Measurements from ENCODE around the gene ARID4A.
A peak's percentile ranks its signal among the peaks of the same experiment; 100 is the strongest.
"Not testable (repeated sequence)": the region's sequence is repeated elsewhere in the genome, so short reads cannot be mapped to it uniquely, and the experiment has no call there.

ARID4A gene

DNA sequence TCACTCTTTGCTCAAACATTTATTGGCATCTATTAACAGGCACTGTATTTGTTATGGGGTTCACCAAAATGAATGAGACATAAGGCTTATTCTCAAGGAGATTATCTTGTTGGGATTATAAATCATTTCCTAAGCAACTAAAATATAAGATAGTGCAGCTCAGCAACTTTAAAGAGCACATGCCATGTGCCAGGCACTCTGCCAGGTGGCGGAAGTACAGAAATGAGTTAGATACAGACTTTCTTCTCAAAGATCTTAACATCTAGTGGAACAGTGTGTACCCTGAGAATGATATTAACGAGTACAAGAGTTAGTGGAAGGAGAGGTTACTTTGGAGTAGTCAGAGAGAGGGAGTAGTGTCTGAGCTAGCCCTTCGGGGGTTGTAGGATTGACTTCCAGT, 68.9 kb downstream of the ARID4A start:
- no peak for DNase-seq

DNA sequence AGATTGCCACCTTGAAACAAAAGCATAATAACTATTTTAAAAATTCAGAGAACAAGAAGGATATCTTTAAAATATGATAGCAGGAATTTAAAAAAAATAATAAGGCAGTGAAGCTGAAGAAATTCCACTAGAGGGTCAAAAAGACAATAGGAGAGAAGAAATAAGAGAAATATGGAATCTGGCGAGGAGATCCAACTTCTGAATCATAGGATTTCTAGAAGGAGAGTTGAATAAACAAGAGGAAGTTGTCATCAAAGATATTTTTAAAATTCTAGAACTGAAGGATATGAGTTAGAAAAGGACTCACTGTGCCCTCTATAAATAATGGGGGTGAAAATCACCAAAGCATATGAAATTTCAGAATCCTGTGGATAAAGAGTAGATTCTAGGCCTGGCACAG, 70.6 kb downstream of the ARID4A start:
- no peak for DNase-seq

DNA sequence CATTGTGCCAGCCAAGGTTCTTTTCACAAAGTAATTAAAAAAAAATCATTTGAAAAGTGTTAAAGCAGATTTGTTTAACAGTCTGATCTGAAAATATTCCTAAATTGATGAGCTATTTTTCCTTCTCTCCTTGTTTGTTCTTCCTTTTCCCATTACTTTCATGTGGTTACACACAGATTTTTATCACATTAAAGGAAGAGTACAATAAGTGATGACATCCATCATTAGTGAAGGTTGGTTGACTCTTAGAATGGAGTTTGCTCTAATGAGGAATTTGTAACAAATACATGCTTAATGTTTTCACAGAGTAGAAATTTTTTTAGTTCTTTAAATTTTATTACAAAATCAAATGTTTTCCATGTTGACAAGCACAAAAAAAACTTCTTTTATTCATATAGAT, 78.4 kb downstream of the ARID4A start:
- DNase-seq: no peak

DNA sequence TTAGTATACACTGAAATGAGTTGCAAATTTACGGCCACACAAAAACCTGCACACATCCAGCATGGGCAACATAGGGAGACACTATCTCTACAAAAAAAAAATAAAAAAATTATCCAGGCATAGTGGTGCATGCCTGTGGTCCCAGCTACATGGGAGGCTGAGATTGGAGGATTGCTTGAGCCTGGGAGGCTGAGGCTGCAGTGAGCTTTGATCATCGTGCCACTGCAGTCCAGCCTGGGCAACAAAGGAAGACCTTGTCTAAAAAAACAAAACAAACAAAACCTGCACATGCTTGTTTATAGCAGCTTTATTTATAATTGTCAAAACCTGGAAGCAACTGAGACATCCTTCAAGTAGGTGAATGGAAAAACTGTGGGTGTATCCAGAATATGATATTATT, 92.5 kb downstream of the ARID4A start:
- no peak for DNase-seq

DNA sequence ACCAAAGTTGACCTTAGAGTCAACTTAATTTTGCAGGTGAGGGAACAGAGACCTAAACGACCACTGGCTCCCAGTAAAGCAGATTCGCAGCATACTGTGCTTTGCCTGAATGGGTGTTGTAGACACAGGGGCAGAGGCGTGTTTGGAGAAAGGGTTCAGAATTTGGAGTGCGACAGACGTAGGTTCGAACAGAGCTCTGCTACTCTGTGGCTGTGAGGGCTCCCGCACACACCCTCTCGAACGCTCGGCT, 97.1 kb downstream of the ARID4A start:
- no peak for DNase-seq

GRCh38 chr14:58395812-58396788, 97.7 kb downstream of the ARID4A start, which contains the start of gene TOMM20L:
Gene TOMM20L (plus strand): TSS chr14:58395930. CDS start chr14:58395958, 28 bp downstream.
- DNase-seq: peak; percentile 83

DNA sequence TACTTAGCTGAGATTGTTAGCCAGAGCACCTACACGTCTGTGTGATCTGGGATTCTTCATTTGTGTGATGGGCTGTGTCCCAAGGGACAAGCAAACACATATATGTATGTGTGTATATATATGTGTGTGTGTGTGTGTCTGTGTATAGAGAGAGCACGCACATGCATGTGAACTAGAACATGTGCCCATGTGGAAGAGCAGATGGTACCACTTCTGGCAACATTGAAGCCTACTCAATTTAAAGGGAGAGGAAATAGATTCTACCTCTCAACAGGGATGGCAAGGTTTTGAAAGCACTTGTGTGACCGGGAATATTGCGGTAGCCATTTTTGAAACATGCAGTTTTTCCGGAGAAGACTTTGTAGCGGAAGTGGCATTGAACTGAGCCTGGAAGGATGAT, 98.8 kb downstream of the ARID4A start:
- no peak for DNase-seq

DNA sequence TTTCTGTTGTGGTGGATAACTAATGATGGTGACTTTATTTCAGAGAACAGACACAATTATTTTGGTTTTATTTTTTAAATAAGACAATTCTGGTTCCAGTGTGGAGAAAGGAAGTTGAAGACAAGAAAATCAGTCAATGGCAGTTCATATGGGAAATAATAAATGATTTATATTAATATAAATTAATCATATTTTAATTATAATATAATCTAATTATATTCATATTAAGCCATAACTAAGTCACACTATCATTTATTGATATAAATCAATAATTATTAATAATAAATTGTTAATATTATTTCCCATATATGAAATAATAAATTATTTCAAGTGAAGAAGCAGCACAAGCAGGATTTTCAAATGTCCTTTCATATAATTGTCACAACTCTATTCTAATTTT, 100.1 kb downstream of the ARID4A start:
- DNase-seq: no peak

GRCh38 chr14:58398895-58399294, 100.5 kb downstream of the ARID4A start:
- DNase-seq: no peak

- no peak for DNase-seq
These were observed 103.2 kb downstream of the ARID4A start for GRCh38 chr14:58401587-58401986.

- no peak for DNase-seq
These were observed 110.4 kb downstream of the ARID4A start for GRCh38 chr14:58408681-58409215.

DNA sequence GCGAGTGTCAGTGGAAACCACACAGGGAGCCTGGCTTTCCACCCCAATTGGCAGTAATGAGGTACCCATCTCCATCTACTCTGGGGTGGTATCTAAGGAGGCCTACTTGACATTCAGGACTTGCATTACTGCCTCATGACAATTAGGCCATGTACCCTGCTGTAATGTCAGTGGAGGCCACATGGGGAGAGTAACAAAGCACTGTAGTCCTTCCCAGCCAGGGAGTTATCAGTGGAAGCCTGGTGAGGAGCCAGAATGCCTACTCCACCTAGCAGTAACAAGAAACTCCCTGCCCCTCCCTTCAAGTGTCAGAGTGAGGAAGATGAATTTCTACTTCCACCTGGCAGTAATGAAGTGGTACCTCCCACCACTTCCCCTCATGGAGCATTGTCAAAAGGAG, 116.5 kb downstream of the ARID4A start:
- DNase-seq: no peak

DNA sequence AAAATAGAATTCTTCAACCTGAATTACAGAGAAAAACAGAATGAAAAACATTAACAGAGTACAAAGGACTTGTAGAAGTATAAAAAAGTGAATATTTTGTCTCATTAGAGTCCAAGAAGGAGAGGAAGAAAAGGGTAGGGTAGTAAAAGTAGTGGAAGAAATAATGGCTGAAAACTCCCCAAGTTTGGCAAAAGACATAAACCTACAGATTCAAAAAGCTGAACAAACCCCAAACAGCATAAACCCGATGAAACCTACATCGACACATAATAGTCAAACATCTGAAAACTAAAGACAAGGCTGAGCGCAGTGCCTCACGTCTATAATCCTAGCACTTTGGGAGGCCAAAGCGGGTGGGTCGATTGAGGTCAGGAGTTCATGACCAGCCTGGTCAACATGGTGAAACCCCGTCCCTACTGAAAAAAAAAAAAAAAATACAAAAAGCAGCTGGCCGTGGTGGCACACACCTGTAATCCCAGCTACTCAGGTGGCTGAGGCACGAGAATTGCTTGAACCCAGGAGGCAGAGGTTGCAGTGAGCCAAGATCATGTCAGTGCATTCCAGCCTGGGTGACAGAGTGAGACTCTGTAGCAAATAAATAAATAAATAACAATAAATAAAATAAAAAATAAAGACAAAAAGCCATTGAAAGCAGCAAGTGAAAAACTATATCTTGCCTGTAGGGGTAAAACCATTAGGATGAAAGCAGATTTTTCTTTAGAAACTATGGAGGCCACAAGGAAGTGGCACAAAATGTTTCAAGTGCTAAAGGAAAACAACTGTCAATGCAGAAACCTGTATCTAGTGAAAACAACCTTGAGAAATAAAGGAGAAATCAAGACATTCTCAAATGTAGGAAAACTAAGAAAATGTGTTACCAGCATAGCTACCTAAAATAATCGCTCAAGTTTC, 117.5 kb downstream of the ARID4A start:
- no peak for DNase-seq

DNA sequence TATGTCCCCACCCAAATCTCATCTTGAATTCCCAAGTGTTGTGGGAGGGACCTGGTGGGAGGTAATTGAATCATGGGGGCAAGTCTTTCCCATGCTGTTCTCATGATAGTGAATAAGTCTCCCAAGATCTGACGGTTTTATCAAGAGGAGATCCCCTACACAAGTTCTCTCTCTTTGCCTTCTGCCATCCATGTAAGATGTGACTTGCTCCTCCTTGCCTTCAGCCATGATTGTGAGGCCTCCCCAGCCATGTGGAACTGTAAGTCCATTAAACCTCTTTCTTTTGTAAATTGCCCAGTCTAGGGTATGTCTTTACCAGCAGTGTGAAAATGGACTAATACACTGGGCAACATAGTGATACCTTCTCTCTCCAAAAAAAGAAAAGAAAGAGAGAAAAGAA, 118.6 kb downstream of the ARID4A start:
- not testable (repeated sequence) for DNase-seq
